GM19240 (cell line): ENCODE measurements around the gene ITPRIPL2.

ENCODE experiments used
- DNase-seq: peaks from one replicate; pipeline ENCODE4 v3.0.0; 2011; ENCODE audit warnings: low spot score; ENCODE audit not compliant: insufficient read length

The ITPRIPL2 gene

GRCh38 chr16:19119564-19119963 lies 5.8 kb downstream of the ITPRIPL2 start:
- DNase-seq, result no peak

- no peak for DNase-seq
Measured at GRCh38 chr16:19123535-19124178, 9.9 kb downstream of the ITPRIPL2 start.

- DNase-seq, result no peak
Measured at GRCh38 chr16:19126300-19126699, 12.5 kb downstream of the ITPRIPL2 start.

- DNase-seq, result no peak
Measured at GRCh38 chr16:19127205-19127604, 13.4 kb downstream of the ITPRIPL2 start.

GRCh38 chr16:19127674-19128131 lies 13.9 kb downstream of the ITPRIPL2 start:
- DNase-seq, result no peak

GRCh38 chr16:19128454-19129200 lies 14.9 kb downstream of the ITPRIPL2 start:
- DNase-seq, result no peak

- DNase-seq, result no peak
Measured at GRCh38 chr16:19130385-19130784, 16.6 kb downstream of the ITPRIPL2 start.

GRCh38 chr16:19130852-19131824 lies 17.4 kb downstream of the ITPRIPL2 start:
- DNase-seq, result no peak

GRCh38 chr16:19131825-19132218 lies 18.1 kb downstream of the ITPRIPL2 start:
- DNase-seq, result no peak

GRCh38 chr16:19132255-19132654 lies 18.5 kb downstream of the ITPRIPL2 start:
- DNase-seq, result no peak

- DNase-seq, result no peak
Measured at GRCh38 chr16:19132898-19133297, 19.1 kb downstream of the ITPRIPL2 start.

- no peak for DNase-seq
Measured at GRCh38 chr16:19133600-19133999, 19.8 kb downstream of the ITPRIPL2 start.

- DNase-seq, result no peak
Measured at GRCh38 chr16:19135201-19135842, 21.6 kb downstream of the ITPRIPL2 start.

GRCh38 chr16:19135896-19136438 lies 22.2 kb downstream of the ITPRIPL2 start:
- DNase-seq, result no peak

GRCh38 chr16:19136549-19137196 lies 22.9 kb downstream of the ITPRIPL2 start:
- DNase-seq, result no peak

GRCh38 chr16:19137201-19138128 lies 23.7 kb downstream of the ITPRIPL2 start:
- no peak for DNase-seq

GRCh38 chr16:19138601-19139000 lies 24.8 kb downstream of the ITPRIPL2 start:
- no peak for DNase-seq

- no peak for DNase-seq
Measured at GRCh38 chr16:19139436-19140091, 25.8 kb downstream of the ITPRIPL2 start.

- no peak for DNase-seq
Measured at GRCh38 chr16:19140396-19140795, 26.6 kb downstream of the ITPRIPL2 start.
